EH (cell line): Measurements from ENCODE around the gene TIMP2.

Experiments used
- DNase-seq: peaks from one replicate; pipeline ENCODE4 v3.0.0-alpha.2; 2015; ENCODE audit warnings: low read depth

Gene TIMP2

GRCh38 chr17:78812855-78813254 is 112.3 kb downstream of the TIMP2 start:
- no peak for DNase-seq

- peak; percentile 49 for DNase-seq
These were observed 117.0 kb downstream of the TIMP2 start for GRCh38 chr17:78808163-78808562.

- DNase-seq, result no peak
These were observed 118.7 kb downstream of the TIMP2 start for GRCh38 chr17:78806451-78806850.

GRCh38 chr17:78805301-78805700 is 119.9 kb downstream of the TIMP2 start:
- DNase-seq, result no peak

- DNase-seq, result no peak
These were observed 120.4 kb downstream of the TIMP2 start for GRCh38 chr17:78804777-78805176.

GRCh38 chr17:78803186-78803845 is 121.9 kb downstream of the TIMP2 start:
- DNase-seq, result no peak
